HCT116 (cell line): ENCODE measurements around the gene HDHD3. TPM values are rescaled to one million over a fixed set of nuclear protein-coding genes. Genes with fewer than 3 reads are reported as not detected.

Source experiments
- ATAC-seq: fragments of 200-7000 bp; cut with Tn5 transposase; 2 replicates; pipeline ENCODE4 v1.9.1; 2020; ENCODE audit warnings: mild to moderate bottlenecking, moderate library complexity
- BruUV-seq: library from RNA; stranded (reverse); fragments of 400-500 nt; replicated peaks from 2 replicates; lab custom pipeline; 2021; lab: Mats Ljungman, UMichigan
- CTCF ChIA-PET: fragments of 300-600 bp; sonication (Branson Sonifier 250); formaldehyde crosslinking; loops from one replicate; lab custom pipeline; 2021; ENCODE audit warnings: antibody characterized with exemption; lab: Charles Lee
- POLR2A ChIA-PET: fragments of 300-600, 350-600 bp; sonication (Branson Sonifier 250); formaldehyde crosslinking; loops from one replicate; lab custom pipeline; 2021; ENCODE audit warnings: antibody characterized with exemption; lab: Charles Lee
- RAD21 ChIA-PET, 2 experiments: fragments of 300-600 bp; sonication (Branson Sonifier 250); formaldehyde crosslinking; loops; one replicate each; lab custom pipeline; 2023; ENCODE audit warnings: low total read pairs in 2 of 2; ENCODE audit not compliant: uncharacterized antibody in 2 of 2, unreplicated experiment in 2 of 2, low non-redundant PET in 1 of 2; lab: Charles Lee
- DNase-seq: peaks from one replicate; pipeline ENCODE4 v3.0.0-alpha.2; 2010; ENCODE audit warnings: low read depth, low spot score
- H2AFZ ChIP-seq: fragments of 200-600 bp; shearing (Covaris generic), sonication (generic); 2 replicates; pipeline ENCODE4 v1.6.1; 2017; ENCODE audit warnings: low read depth, mixed run types, mixed read lengths, antibody characterized with exemption, low read length; ENCODE audit not compliant: poor library complexity, severe bottlenecking
- H3K27ac ChIP-seq: 2 replicates; pipeline ENCODE4 v1.5.1; 2012; ENCODE audit warnings: low read depth, low read length
- H3K27me3 ChIP-seq: fragments of 200-600 bp; sonication (generic); 2 replicates; pipeline ENCODE4 v1.6.1; 2016; ENCODE audit warnings: mixed run types, low read length, mixed read lengths; ENCODE audit not compliant: insufficient read depth
- H3K36me3 ChIP-seq, 2 experiments: fragments of 200-500 bp in 1 of 2; fragments of 200-600 bp in 1 of 2; sonication (Bioruptor generic) in 1 of 2; sonication (generic) in 1 of 2; 2 replicates each; pipeline versions ENCODE4 v1.5.1 to v1.6.1; 2014 to 2016; ENCODE audit warnings: low read length in 2 of 2, inconsistent platforms in 1 of 2, mixed read lengths in 1 of 2, mixed run types in 1 of 2; ENCODE audit not compliant: insufficient read depth in 2 of 2, control insufficient read depth in 1 of 2
- H3K4me1 ChIP-seq, 2 experiments: fragments of 200-600 bp in 1 of 2; sonication (generic) in 1 of 2; 2 replicates each; pipeline versions ENCODE4 v1.5.1 to v1.6.1; 2012 to 2017; ENCODE audit warnings: low read length in 2 of 2, inconsistent platforms in 1 of 2, mild to moderate bottlenecking in 1 of 2, mixed read lengths in 1 of 2, mixed run types in 1 of 2, moderate library complexity in 1 of 2; ENCODE audit not compliant: insufficient read depth in 2 of 2, control insufficient read depth in 1 of 2
- H3K4me2 ChIP-seq: fragments of 200-600 bp; sonication (generic); 2 replicates; pipeline ENCODE4 v1.6.1; 2017; ENCODE audit warnings: mixed run types, low read length, mixed read lengths
- H3K4me3 ChIP-seq, 2 experiments: fragments of 200-600 bp in 1 of 2; sonication (generic) in 1 of 2; replicated peaks in 1 of 2; 2 replicates each; pipeline ENCODE4 v1.5.1; 2011 to 2016; ENCODE audit warnings: low read length in 2 of 2, control low read depth in 1 of 2, low read depth in 1 of 2, mild to moderate bottlenecking in 1 of 2, mixed read lengths in 1 of 2, mixed run types in 1 of 2
- H3K79me2 ChIP-seq: fragments of 200-600 bp; sonication (generic); 2 replicates; pipeline ENCODE4 v1.6.1; 2017; ENCODE audit warnings: mild to moderate bottlenecking, mixed run types, low read length, moderate library complexity, mixed read lengths; ENCODE audit not compliant: insufficient read depth
- H3K9ac ChIP-seq: fragments of 200-600 bp; sonication (generic); 2 replicates; pipeline ENCODE4 v1.6.1; 2016; ENCODE audit warnings: low read length, mixed read lengths
- H3K9me2 ChIP-seq: fragments of 200-600 bp; sonication (generic), shearing (Covaris generic); 2 replicates; pipeline ENCODE4 v1.6.1; 2017; ENCODE audit warnings: mixed run types, mild to moderate bottlenecking, moderate library complexity; ENCODE audit not compliant: insufficient read depth
- H3K9me3 ChIP-seq, 2 experiments: fragments of 200-500 bp in 1 of 2; fragments of 200-600 bp in 1 of 2; sonication (Bioruptor generic) in 1 of 2; sonication (generic) in 1 of 2; 2 replicates each; pipeline ENCODE4 v1.6.1; 2014 to 2017; ENCODE audit warnings: low read length in 2 of 2, mixed read lengths in 2 of 2, inconsistent platforms in 1 of 2, low read depth in 1 of 2, mild to moderate bottlenecking in 1 of 2, mixed run types in 1 of 2, moderate library complexity in 1 of 2; ENCODE audit not compliant: control insufficient read depth in 1 of 2, insufficient read depth in 1 of 2
- H4K20me1 ChIP-seq: fragments of 200-600 bp; sonication (generic), shearing (Covaris generic); 2 replicates; pipeline ENCODE4 v1.6.1; 2017; ENCODE audit warnings: mixed run types, mild to moderate bottlenecking, moderate library complexity; ENCODE audit not compliant: insufficient read depth
- ATF3 ChIP-seq: IDR thresholded peaks from 2 replicates; pipeline ENCODE4 v1.6.1; 2012
- CBX3 ChIP-seq: IDR thresholded peaks from 2 replicates; pipeline ENCODE4 v1.6.1; 2012; ENCODE audit warnings: low read depth
- CEBPB ChIP-seq: IDR thresholded peaks from 2 replicates; pipeline ENCODE4 v1.6.1; 2012; ENCODE audit warnings: low read depth
- FOSL1 ChIP-seq: IDR thresholded peaks from 2 replicates; pipeline ENCODE4 v1.6.1; 2012; ENCODE audit warnings: low read depth
- JUND ChIP-seq: IDR thresholded peaks from 2 replicates; pipeline ENCODE4 v1.6.1; 2012
- POLR2AphosphoS5 ChIP-seq: IDR thresholded peaks from 2 replicates; pipeline ENCODE4 v1.6.1; 2011; ENCODE audit warnings: mild to moderate bottlenecking, low read depth, low read length, moderate library complexity
- SIN3A ChIP-seq: IDR thresholded peaks from 2 replicates; pipeline ENCODE4 v1.6.1; 2012; ENCODE audit warnings: low read depth
- YY1 ChIP-seq: IDR thresholded peaks from 2 replicates; pipeline ENCODE4 v1.6.1; 2011; ENCODE audit warnings: low read length, low read depth, moderate library complexity, mild to moderate bottlenecking; ENCODE audit not compliant: insufficient replicate concordance; ENCODE audit errors: extremely low read depth
- ZFX ChIP-seq: fragments of 450-650 bp; IDR thresholded peaks from 2 replicates; pipeline ENCODE4 v1.6.1; 2017
- intact Hi-C: fragments of 100-400 bp; cut with micrococcal nuclease; formaldehyde crosslinking; loops from 2 replicates; pipeline ENCODE4 v1.10.0; 2022
- total RNA-seq: library from RNA; stranded (reverse); gene quantifications from one replicate; pipeline ENCODE4 v1.2.1, GENCODE V29; 2021; ENCODE audit not compliant: unreplicated experiment
- TF ChIP-seq, protein P1 (sequence below): IDR thresholded peaks from 2 replicates; pipeline ENCODE4 v1.6.1; 2012

The HDHD3 gene
- total RNA-seq, 1 experiment from 2014 or later, result 21.8 TPM

DNA sequence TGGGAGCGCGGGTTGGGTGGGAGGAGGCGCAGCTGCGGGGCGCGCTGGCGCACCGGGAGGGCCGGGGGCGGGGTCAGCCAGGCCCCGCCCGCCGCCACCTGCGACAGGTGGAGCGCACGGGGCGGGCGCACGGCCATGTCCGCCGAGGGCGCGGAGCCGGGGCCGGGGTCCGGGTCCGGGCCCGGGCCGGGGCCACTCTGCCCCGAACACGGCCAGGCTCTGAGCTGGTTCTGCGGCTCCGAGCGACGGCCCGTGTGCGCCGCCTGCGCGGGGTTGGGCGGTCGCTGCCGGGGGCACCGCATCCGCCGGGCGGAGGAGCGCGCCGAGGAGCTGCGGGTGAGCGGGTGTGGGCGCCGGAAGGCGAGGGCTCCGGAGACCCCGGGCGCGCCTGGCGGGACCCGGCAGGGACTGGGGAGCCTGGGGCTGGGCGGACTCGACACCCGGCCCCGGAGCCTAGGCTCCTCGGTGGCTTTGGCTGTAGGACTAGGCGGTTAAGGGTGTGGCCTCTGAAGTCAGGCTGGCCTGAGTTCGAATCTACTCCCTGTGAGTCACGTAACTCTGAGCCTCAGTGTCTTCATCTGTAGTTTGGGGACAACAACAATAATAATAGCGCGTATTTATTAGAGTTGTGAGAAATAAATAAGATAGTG, 27.2 kb downstream of the HDHD3 start, which contains the start of gene BSPRY:
Gene BSPRY (plus strand): TSS at position 97 of the 650 bp plus-strand sequence. CDS start 39 bp downstream, at position 136.
- peak; percentile 94 for ATAC-seq
- H3K9me3 ChIP-seq, result no peaks in the 10 kb centered on the region
- peak within 1 kb of the TSS; percentile 64 to 72 for H3K4me3 ChIP-seq
- CTCF ChIA-PET, result no interaction called here
- peak within 1 kb of the TSS; percentile 71 for H3K9ac ChIP-seq
- peak within 1 kb of the TSS; percentile 98 for H3K4me2 ChIP-seq
- POLR2A ChIA-PET, result interaction anchor here (1.8 kb wide), 1 partner anchor 9 kb away, joined by 13 read pairs; the partner anchor contains the start of gene WDR31
- intact Hi-C loops, result no loop called here
- peak; percentile 18 for DNase-seq
- peaks cover 22% of the 10 kb centered on the region for H3K79me2 ChIP-seq
- H2AFZ ChIP-seq, result peak within 1 kb of the TSS; percentile 99
- no peaks in the 10 kb centered on the region for H3K27me3 ChIP-seq
- no TSS peak for BruUV-seq
- TF ChIP-seq, protein P1, sequence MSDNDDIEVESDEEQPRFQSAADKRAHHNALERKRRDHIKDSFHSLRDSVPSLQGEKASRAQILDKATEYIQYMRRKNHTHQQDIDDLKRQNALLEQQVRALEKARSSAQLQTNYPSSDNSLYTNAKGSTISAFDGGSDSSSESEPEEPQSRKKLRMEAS, result peak; percentile 52; the same call in 1 of the 2 replicates
- TF ChIP-seq CEBPB (no peak), FOSL1 (peak; percentile 31), ATF3 (no peak), CBX3 (peak; percentile 63; the same call in 1 of the 2 replicates), POLR2AphosphoS5 (peak; percentile 82), SIN3A (no peak; the same call in 1 of the 2 replicates), JUND (peak; percentile 33; the same call in 1 of the 2 replicates), ZFX (peak; percentile 31; the same call in 1 of the 2 replicates), YY1 (peak; percentile 82)
- H3K36me3 ChIP-seq, result no peaks in the 10 kb centered on the region
- no peaks in the 10 kb centered on the region for H4K20me1 ChIP-seq
- peaks cover 3 to 34% of the 10 kb centered on the region in 2 experiments; a peak in 3 of 4 replicates for H3K4me1 ChIP-seq
- H3K27ac ChIP-seq, result peak within 1 kb of the TSS; percentile 52; the same call in 1 of the 2 replicates
- no peaks in the 10 kb centered on the region for H3K9me2 ChIP-seq
- RAD21 ChIA-PET, result interaction anchor here in 1 of 2 experiments (0.5 to 0.6 kb wide), 2 partner anchors 27 to 749 kb away, joined by 3 to 6 read pairs; partner anchors contain the start of gene HDHD3
